ENCODE data around the gene RALGAPA2.

GRCh38 chr20:20366876-20367574, 345.4 kb downstream of the RALGAPA2 start:
- TF ChIP-seq CTCF (conservative IDR thresholded peaks at IDR 0.05; ENCODE audit: low read length): no peak
- no peak for TF ChIP-seq EZH2phosphoT487 (IDR thresholded peaks at IDR 0.05; ENCODE audit: borderline replicate concordance)
